Measurements from ENCODE around the gene NEUROD1.

DNA sequence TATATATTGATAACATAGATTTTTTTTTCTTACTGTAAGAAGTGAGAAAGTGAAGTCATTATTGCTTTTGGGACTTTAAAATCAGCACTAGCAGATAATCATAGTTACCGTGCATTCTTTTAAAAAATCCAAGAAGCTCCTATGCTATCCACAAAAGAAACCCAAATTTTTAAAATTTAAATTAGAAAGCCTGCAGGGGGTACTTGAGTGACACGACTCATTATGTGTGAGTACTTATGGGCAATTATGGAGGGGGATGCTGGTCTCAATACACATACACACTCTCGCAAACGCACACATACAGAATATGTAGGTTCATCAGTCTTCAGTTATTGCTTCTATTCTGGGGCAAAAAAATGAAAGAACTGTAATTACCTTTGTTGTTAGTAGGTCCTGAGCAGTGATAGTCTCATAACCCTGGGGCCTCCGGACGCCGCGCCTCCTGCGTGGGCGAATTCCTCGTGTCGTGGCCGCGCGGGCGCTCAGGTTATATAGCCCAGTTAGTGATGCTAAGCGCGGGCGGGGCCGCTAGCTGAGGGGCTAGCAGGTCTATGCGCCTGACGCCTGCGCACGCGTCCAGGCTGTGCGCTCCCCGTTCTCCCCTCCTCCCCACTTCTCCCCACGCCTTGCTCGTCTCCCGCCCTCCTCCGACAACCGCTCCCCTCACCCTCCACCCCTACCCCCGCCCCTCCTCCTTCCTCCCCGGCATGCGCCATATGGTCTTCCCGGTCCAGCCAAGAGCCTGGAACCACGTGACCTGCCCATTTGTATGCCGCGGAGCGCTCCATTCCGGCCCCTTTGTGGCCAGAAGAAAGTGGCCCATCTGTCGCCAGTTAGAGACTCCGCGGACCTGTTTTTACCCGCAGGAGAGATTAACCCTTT lies at the start of gene NEUROD1:
- TF ChIP-seq, protein P1, sequence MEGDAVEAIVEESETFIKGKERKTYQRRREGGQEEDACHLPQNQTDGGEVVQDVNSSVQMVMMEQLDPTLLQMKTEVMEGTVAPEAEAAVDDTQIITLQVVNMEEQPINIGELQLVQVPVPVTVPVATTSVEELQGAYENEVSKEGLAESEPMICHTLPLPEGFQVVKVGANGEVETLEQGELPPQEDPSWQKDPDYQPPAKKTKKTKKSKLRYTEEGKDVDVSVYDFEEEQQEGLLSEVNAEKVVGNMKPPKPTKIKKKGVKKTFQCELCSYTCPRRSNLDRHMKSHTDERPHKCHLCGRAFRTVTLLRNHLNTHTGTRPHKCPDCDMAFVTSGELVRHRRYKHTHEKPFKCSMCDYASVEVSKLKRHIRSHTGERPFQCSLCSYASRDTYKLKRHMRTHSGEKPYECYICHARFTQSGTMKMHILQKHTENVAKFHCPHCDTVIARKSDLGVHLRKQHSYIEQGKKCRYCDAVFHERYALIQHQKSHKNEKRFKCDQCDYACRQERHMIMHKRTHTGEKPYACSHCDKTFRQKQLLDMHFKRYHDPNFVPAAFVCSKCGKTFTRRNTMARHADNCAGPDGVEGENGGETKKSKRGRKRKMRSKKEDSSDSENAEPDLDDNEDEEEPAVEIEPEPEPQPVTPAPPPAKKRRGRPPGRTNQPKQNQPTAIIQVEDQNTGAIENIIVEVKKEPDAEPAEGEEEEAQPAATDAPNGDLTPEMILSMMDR (IDR thresholded peaks at IDR 0.05; ENCODE audit: insufficient read depth, low read length, poor library complexity, severe bottlenecking): no peak
- no peak for TF ChIP-seq EZH2phosphoT487 (conservative IDR thresholded peaks at IDR 0.05; ENCODE audit: low read length)
